Stimulated activated CD4-positive, alpha-beta T cell treated with anti-CD3 and anti-CD28 coated beads, TNF-alpha, amount 100 ng/mL, for 24 hours (primary cell): ENCODE measurements around the gene MCU.
"Not testable (repeated sequence)": the region's sequence is repeated elsewhere in the genome, so short reads cannot be mapped to it uniquely, and the experiment has no call there.

Experiments used
- DNase-seq, 3 experiments: peaks; one replicate each; pipeline ENCODE4 v3.0.0-alpha.2; 2020; ENCODE audit warnings: low read depth in 3 of 3

Gene MCU

GRCh38 chr10:72761498-72761897 lies 69.6 kb downstream of the MCU start:
- DNase-seq: no peak

GRCh38 chr10:72762042-72762441 lies 70.1 kb downstream of the MCU start:
- no peak for DNase-seq

- DNase-seq: no peak
Measured at GRCh38 chr10:72763201-72763600, 71.3 kb downstream of the MCU start.

- no peak for DNase-seq
Measured at GRCh38 chr10:72764151-72764550, 72.2 kb downstream of the MCU start.

- DNase-seq: no peak
Measured at GRCh38 chr10:72765051-72765745, 73.3 kb downstream of the MCU start.

- DNase-seq: not testable (repeated sequence)
Measured at GRCh38 chr10:72771195-72771594, 79.3 kb downstream of the MCU start.

GRCh38 chr10:72772031-72772430 lies 80.1 kb downstream of the MCU start:
- no peak for DNase-seq

- no peak for DNase-seq
Measured at GRCh38 chr10:72779874-72780273, 87.9 kb downstream of the MCU start.

- no peak for DNase-seq
Measured at GRCh38 chr10:72782649-72783330, 90.8 kb downstream of the MCU start.

- DNase-seq: no peak
Measured at GRCh38 chr10:72783410-72783833, 91.5 kb downstream of the MCU start.

- DNase-seq: no peak
Measured at GRCh38 chr10:72784551-72785351, 92.8 kb downstream of the MCU start.

GRCh38 chr10:72785409-72785808 lies 93.5 kb downstream of the MCU start:
- DNase-seq: no peak

- no peak for DNase-seq
Measured at GRCh38 chr10:72790216-72790990, 98.5 kb downstream of the MCU start.

- DNase-seq: no peak
Measured at GRCh38 chr10:72792288-72792687, 100.3 kb downstream of the MCU start.

GRCh38 chr10:72793752-72794151 lies 101.8 kb downstream of the MCU start:
- DNase-seq: no peak

- no peak for DNase-seq
Measured at GRCh38 chr10:72794260-72794659, 102.3 kb downstream of the MCU start.

- DNase-seq: no peak
Measured at GRCh38 chr10:72796042-72796441, 104.1 kb downstream of the MCU start.

GRCh38 chr10:72796538-72796937 lies 104.6 kb downstream of the MCU start:
- no peak for DNase-seq

- no peak for DNase-seq
Measured at GRCh38 chr10:72800000-72800740, 108.2 kb downstream of the MCU start.

- DNase-seq: no peak
Measured at GRCh38 chr10:72800741-72801092, 108.8 kb downstream of the MCU start.

- no peak for DNase-seq
Measured at GRCh38 chr10:72801263-72801868, 109.4 kb downstream of the MCU start.
